ENCODE measurements around the gene SCUBE1. TPM values are rescaled to one million over a fixed set of nuclear protein-coding genes. Genes with fewer than 3 reads are reported as not detected.

The SCUBE1 gene
- total RNA-seq, 1 experiment from 2014 or later = 3.9 TPM

DNA sequence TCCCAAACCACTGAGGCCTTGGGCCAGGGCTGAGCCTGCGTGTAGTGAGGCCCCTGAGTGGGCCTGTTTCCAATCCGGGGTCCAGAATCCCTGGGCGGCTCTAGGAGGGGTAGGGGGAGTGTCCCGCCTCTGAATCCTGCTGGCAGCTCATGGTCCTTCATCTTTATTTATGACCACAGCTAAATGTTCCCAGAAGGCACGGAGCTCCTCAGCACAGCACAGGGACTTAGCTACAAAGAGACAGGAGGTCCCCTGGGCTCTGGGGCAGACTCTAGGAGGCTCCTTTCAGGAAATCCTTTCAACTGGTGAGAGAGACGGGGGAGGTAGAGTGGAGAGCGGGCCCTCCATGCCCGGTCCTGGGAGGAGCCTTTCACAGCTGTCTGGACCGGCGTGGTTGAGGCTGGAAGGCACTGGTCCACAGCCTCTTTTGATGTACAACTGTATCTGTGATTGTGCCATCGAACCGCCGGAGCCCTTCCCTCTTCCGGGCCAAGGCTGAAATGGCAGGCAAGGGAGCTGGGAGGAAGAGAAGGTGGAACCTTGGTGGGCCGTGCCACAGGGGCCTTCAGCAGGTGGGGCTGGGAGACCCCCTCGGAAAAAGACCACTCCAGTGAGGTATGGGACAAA lies 46.8 kb downstream of the SCUBE1 start:
- ChIA-PET RAD21 (ENCODE audit: low non-redundant PET in 1 of 2, low total read pairs in 2 of 2, uncharacterized antibody in 2 of 2, unreplicated experiment in 2 of 2) (no interaction called here), CTCF (no interaction called here), POLR2A (no interaction called here)
- Histone ChIP-seq H3K9ac (ENCODE audit: low read length) (no peak overlapping the region), H3K9me3 (ENCODE audit: control insufficient read depth in 1 of 2, insufficient read depth in 1 of 2, low read depth in 1 of 2, low read length in 2 of 2) (no peaks in the 10 kb centered on the region), H3K27me3 (ENCODE audit: insufficient read depth, low read length) (no peaks in the 10 kb centered on the region), H3K36me3 (ENCODE audit: control insufficient read depth in 1 of 2, insufficient read depth in 2 of 2, low read length in 2 of 2) (no peaks in the 10 kb centered on the region), H3K79me2 (ENCODE audit: insufficient read depth, low read length) (no peaks in the 10 kb centered on the region), H4K20me1 (ENCODE audit: insufficient read depth) (no peaks in the 10 kb centered on the region), H3K4me2 (ENCODE audit: low read length) (no peak overlapping the region), H3K9me2 (ENCODE audit: insufficient read depth) (no peaks in the 10 kb centered on the region), H3K27ac (ENCODE audit: low read depth, low read length) (no peak overlapping the region), H3K4me1 (ENCODE audit: control insufficient read depth in 1 of 2, insufficient read depth in 2 of 2, low read length in 2 of 2) (peaks cover 0 to 14% of the 10 kb centered on the region in 2 experiments; a peak in 2 of 4 replicates), H2AFZ (ENCODE audit: low read depth, low read length, poor library complexity, severe bottlenecking) (no peak overlapping the region), H3K4me3 (replicated peaks in 1 of 2; ENCODE audit: low read depth in 1 of 2, low read length in 2 of 2) (no peak overlapping the region)
- DNase-seq (ENCODE audit: low read depth, low spot score) = no peak
- TF ChIP-seq SP1 (IDR thresholded peaks at IDR 0.05; ENCODE audit: low read depth) (no peak), ZFX (IDR thresholded peaks at IDR 0.05) (no peak), SRF (IDR thresholded peaks at IDR 0.05; ENCODE audit: low read depth) (no peak), SIN3A (IDR thresholded peaks at IDR 0.05; ENCODE audit: low read depth) (no peak), YY1 (IDR thresholded peaks at IDR 0.05; ENCODE audit: extremely low read depth, insufficient replicate concordance, low read depth, low read length) (no peak)
- TF ChIP-seq, protein P1, sequence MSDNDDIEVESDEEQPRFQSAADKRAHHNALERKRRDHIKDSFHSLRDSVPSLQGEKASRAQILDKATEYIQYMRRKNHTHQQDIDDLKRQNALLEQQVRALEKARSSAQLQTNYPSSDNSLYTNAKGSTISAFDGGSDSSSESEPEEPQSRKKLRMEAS (IDR thresholded peaks at IDR 0.05) = no peak
- TF ChIP-seq, protein P2, sequence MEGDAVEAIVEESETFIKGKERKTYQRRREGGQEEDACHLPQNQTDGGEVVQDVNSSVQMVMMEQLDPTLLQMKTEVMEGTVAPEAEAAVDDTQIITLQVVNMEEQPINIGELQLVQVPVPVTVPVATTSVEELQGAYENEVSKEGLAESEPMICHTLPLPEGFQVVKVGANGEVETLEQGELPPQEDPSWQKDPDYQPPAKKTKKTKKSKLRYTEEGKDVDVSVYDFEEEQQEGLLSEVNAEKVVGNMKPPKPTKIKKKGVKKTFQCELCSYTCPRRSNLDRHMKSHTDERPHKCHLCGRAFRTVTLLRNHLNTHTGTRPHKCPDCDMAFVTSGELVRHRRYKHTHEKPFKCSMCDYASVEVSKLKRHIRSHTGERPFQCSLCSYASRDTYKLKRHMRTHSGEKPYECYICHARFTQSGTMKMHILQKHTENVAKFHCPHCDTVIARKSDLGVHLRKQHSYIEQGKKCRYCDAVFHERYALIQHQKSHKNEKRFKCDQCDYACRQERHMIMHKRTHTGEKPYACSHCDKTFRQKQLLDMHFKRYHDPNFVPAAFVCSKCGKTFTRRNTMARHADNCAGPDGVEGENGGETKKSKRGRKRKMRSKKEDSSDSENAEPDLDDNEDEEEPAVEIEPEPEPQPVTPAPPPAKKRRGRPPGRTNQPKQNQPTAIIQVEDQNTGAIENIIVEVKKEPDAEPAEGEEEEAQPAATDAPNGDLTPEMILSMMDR (IDR thresholded peaks at IDR 0.05 in 2 of 3, conservative IDR thresholded peaks at IDR 0.05 in 1 of 3; ENCODE audit: borderline replicate concordance in 1 of 3, insufficient read depth in 1 of 3, low read depth in 2 of 3, low read length in 2 of 3) = no peak
- no TSS peak for BruUV-seq (replicated peaks)
- no peak for ATAC-seq
- intact Hi-C loops (cut with micrococcal nuclease) = no loop called here

DNA sequence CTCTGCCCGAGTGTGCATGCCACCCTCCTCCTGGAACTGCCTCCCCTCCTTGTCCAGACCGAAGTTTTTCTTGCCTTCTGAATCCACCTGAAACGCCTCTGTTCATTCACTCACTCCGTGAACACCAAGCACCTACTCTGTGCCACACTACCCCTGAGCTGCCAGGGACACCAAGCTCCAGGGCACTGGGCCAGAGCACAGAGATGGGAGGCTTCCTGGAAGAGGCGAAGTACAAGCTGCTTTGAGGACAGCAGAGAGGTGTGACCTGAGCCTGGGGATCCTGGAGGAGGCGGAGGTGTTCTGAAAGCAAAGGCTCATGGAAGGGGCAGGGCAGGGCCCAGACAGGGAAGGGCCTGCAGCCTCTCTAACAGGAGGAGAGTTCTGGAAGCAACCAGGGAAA lies 47.5 kb downstream of the SCUBE1 start:
- Histone ChIP-seq H3K4me1 (ENCODE audit: control insufficient read depth in 1 of 2, insufficient read depth in 2 of 2, low read length in 2 of 2) (peaks cover 0 to 14% of the 10 kb centered on the region in 2 experiments; a peak in 2 of 4 replicates), H4K20me1 (ENCODE audit: insufficient read depth) (no peaks in the 10 kb centered on the region), H3K4me2 (ENCODE audit: low read length) (no peak overlapping the region), H3K27me3 (ENCODE audit: insufficient read depth, low read length) (no peaks in the 10 kb centered on the region), H3K9me2 (ENCODE audit: insufficient read depth) (no peaks in the 10 kb centered on the region), H3K9ac (ENCODE audit: low read length) (no peak overlapping the region), H3K27ac (ENCODE audit: low read depth, low read length) (no peak overlapping the region), H3K36me3 (ENCODE audit: control insufficient read depth in 1 of 2, insufficient read depth in 2 of 2, low read length in 2 of 2) (no peaks in the 10 kb centered on the region), H3K79me2 (ENCODE audit: insufficient read depth, low read length) (no peaks in the 10 kb centered on the region), H3K4me3 (replicated peaks in 1 of 2; ENCODE audit: low read depth in 1 of 2, low read length in 2 of 2) (no peak overlapping the region), H2AFZ (ENCODE audit: low read depth, low read length, poor library complexity, severe bottlenecking) (no peak overlapping the region), H3K9me3 (ENCODE audit: control insufficient read depth in 1 of 2, insufficient read depth in 1 of 2, low read depth in 1 of 2, low read length in 2 of 2) (no peaks in the 10 kb centered on the region)
- BruUV-seq (replicated peaks) = no TSS peak
- TF ChIP-seq ELF1 (IDR thresholded peaks at IDR 0.05; ENCODE audit: borderline replicate concordance, low read depth) (no peak), SP1 (IDR thresholded peaks at IDR 0.05; ENCODE audit: low read depth) (no peak), EZH2 (IDR thresholded peaks at IDR 0.05) (no peak), CBX3 (IDR thresholded peaks at IDR 0.05; ENCODE audit: low read depth) (no peak), EGR1 (IDR thresholded peaks at IDR 0.05; ENCODE audit: low read depth) (no peak), SIN3A (IDR thresholded peaks at IDR 0.05; ENCODE audit: low read depth) (no peak), FOSL1 (IDR thresholded peaks at IDR 0.05; ENCODE audit: low read depth) (no peak)
- TF ChIP-seq, protein P2 (IDR thresholded peaks at IDR 0.05 in 2 of 3, conservative IDR thresholded peaks at IDR 0.05 in 1 of 3; ENCODE audit: borderline replicate concordance in 1 of 3, insufficient read depth in 1 of 3, low read depth in 2 of 3, low read length in 2 of 3) = no peak
- POLR2A ChIA-PET = no interaction called here
- ATAC-seq = no peak
- DNase-seq (ENCODE audit: low read depth, low spot score) = no peak
- RAD21 ChIA-PET (ENCODE audit: low non-redundant PET in 1 of 2, low total read pairs in 2 of 2, uncharacterized antibody in 2 of 2, unreplicated experiment in 2 of 2) = no interaction called here
- CTCF ChIA-PET = no interaction called here
- intact Hi-C loops (cut with micrococcal nuclease) = no loop called here

All from HCT116 (cell line).